ENCODE measurements around the gene SNAP91.
A peak's percentile ranks its signal among the peaks of the same experiment; 100 is the strongest.
"Not testable (repeated sequence)": the region's sequence is repeated elsewhere in the genome, so short reads cannot be mapped to it uniquely, and the experiment has no call there.

SNAP91 gene, protein sequence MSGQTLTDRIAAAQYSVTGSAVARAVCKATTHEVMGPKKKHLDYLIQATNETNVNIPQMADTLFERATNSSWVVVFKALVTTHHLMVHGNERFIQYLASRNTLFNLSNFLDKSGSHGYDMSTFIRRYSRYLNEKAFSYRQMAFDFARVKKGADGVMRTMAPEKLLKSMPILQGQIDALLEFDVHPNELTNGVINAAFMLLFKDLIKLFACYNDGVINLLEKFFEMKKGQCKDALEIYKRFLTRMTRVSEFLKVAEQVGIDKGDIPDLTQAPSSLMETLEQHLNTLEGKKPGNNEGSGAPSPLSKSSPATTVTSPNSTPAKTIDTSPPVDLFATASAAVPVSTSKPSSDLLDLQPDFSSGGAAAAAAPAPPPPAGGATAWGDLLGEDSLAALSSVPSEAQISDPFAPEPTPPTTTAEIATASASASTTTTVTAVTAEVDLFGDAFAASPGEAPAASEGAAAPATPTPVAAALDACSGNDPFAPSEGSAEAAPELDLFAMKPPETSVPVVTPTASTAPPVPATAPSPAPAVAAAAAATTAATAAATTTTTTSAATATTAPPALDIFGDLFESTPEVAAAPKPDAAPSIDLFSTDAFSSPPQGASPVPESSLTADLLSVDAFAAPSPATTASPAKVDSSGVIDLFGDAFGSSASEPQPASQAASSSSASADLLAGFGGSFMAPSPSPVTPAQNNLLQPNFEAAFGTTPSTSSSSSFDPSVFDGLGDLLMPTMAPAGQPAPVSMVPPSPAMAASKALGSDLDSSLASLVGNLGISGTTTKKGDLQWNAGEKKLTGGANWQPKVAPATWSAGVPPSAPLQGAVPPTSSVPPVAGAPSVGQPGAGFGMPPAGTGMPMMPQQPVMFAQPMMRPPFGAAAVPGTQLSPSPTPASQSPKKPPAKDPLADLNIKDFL

DNA sequence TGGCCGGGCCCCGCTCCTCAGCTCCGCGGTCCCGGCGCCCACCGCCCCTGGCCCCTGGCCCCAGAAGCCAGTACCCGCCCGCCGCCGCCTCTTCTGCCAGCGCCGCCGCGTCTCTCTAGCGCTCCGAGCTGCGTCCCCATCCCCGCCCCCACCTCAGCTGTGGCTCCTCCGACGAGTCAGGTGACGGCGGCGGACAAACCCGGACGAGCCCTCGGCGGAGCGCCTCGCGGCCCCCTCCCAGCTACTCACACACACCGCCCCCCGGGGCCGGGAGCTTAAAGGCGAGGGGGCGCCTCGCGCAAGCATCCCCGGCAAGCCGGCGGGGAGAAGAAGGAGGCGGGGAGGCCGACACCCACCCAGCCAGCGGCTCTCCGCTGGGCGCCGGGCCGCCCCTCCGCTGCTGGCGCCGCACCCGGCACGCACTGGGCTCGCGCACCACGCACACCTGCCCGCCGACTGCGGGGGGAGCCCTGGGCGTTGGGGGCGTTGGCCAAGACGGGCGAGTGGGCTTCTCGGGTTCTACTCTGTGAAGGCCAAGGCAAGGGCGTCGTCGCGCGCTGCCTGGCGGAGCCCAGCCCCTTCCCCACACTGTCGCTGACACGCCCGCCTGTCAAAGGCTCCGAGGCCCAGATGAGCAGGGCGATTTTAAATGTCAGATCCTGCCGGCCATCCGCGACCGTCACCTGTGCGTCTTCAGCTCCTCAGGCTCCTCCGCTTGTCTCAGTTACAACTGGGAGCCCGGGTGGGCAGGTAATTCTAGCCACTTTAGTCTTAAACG is at the start of gene SNAP91:
Gene SNAP91, minus strand, starts transcription at position 132 of the 778 bp plus-strand sequence. CDS start 1,174 bp downstream, outside the sequence.
- no peak for DNase-seq

- no peak for DNase-seq
These were observed 49.6 kb upstream of the SNAP91 start for GRCh38 chr6:83758533-83758932.

DNA sequence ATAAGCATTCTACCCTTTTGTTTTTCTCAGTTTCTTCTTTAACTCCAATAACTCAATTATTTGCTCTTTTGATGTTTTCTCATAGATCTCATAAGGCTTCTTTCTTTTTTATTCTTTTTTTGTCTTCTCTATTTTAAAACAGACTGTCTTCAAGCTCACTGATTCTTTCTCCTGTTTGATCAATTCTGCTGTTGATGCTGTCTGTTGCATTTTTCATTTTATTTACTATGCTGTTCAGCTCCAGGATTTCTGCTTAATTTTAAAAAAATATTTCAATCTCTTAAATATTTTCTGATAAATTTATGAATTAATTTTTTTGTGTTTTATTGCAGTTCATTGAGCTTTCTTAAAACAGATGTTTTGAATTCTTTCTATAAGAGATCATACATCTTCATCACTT is 48.1 kb upstream of the SNAP91 start:
- DNase-seq = no peak

GRCh38 chr6:83756565-83756964 is 47.7 kb upstream of the SNAP91 start:
- no peak for DNase-seq

DNA sequence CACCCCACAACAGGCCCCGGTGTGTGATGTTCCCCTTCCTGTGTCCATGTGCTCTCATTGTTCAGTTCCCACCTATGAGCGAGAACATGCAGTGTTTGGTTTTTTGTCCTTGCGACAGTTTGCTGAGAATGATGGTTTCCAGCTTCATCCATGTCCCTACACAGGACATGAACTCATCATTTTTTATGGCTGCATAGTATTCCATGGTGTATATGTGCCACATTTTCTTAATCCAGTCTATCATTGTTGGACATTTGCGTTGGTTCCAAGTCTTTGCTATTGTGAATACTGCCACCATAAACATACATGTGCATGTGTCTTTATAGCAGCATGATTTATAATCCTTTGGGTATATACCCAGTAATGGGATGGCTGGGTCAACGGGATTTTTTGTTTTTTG is 43.5 kb upstream of the SNAP91 start:
- not testable (repeated sequence) for DNase-seq

- no peak for DNase-seq
These were observed 32.2 kb upstream of the SNAP91 start for GRCh38 chr6:83741089-83741488.

DNA sequence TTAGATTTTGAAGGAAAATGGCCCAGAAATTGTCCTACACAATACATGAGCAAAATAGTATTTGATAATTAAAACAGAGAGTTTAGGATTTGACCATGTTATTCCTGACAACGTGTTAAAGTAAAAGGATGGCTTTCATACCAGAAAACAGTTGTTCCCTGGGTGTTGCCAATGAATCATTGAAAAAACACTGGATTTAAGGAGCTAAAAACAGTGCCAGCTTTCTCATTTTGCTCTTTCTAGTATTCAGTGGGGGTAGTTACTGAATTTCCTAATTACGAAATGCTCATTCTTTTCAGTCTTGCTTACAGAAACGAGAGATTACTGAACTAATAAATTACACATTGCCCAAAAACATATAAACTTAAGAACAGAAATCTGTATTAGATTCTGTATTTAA is 26.6 kb upstream of the SNAP91 start:
- no peak for DNase-seq

DNA sequence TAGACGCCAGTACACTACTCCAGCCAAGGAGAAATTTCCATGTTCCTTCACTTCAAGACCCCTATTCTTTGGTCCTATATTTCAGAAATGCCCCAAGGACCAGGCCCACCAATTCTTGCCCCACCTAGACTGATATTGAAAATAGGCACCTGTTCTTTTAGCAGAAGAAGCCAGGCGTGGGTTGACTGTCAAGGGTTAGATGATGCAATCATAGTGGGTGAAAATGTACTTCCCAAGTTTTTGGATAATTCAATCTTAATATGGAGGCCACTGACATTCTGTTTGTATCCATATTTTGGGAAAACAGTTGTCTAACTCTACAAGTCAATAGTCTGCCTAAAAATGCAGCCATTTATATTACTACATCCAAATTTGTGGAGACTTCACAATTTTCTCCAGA is 21.0 kb upstream of the SNAP91 start:
- no peak for DNase-seq

DNA sequence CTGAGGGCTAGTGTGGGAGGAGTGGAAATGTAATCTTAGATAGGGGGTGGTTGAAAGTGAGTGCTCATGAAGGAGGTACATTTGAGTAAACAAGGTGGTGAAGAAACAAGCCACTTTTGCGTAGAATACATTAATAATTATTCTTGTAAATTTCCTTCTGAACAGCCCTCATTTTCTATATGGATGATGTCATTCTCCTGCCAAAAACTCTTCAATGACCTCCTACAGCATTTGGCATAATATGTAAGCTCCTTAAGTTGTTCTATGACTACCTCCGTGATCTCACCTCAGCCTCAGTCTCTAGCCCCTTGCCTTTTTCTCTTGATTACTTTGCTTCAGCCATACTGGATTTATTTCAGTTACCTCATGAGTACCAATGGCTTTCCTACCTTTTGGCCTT is 14.0 kb upstream of the SNAP91 start:
- no peak for DNase-seq

- no peak for DNase-seq
These were observed 8.9 kb upstream of the SNAP91 start for GRCh38 chr6:83717809-83718208.

DNA sequence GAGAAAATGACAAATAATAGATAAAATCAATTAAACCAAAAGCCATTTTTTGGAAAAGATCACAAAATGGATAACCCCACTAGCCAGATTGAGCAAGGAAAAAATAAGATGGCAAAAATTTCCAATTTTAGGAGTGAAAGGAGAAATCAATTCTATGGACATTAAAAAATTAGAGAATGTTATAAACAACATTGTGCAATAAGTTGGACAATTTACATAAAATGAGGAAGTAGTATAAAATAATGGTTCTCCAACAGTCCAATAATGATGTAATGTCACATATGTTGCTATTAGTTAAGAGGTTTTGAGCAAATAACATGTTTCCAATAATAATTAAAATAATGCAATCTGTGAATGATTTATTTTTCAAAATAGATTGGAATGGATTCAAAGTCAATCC is 3.1 kb upstream of the SNAP91 start:
- DNase-seq = peak in 1 of 3 donors; percentile 1

- DNase-seq = no peak
These were observed 798 bp upstream of the SNAP91 start for GRCh38 chr6:83709748-83710050.

DNA sequence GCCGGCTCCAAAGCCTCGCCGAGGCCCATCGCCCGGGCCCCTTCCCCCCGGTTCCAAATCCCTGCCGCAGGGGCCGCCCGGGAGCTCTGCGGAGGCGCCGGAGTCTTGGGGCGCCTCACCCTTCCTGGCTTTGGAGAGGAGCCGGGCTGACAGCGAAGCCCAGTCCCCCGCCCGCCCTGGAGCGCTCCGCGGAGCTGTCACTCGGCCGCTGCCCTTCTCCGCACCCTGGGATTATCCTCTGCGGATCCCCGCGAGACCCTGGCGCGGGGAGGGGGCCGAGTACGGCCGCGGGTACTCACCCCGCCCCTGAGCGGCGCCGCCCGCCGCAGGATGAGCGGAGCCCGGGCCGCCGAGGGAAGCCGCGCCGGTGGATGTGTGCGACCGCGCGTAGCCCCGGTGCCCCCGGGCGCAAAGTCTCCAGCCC is 343 bp downstream of the SNAP91 start:
- no peak for DNase-seq

DNA sequence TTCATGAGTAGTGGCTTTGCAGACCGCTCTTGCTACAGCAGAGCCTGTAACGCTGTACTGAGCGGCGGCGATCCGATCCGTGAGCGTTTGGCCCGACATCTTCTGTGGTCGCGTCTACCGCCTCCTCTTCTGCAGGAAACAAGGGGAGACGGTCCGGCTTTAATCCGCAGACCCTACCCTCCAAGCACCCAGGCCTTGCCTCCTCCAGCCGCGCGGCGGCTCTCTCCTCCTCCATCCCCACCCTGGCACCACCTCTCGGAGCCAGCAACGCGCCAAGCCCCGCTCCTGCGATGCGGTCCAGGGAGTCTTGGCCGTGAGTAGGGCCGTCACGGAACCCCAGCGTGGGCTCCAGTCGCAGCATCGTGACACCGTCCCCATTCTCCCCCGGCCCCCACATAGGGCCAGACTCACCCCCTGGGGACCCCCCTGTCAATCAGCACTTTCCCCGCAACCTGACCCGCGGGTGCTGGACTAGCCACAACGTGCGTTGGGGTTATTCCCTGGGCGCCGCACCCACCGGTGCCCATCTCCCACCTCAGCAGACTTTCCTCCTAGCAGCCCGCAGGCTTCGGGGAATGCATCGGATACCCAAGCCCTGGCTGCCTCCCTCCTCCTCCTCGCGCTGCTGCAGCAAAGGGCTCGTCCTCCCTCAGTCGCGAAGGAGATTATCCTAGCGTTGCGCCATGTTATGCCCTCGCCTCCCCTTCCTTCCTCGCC is 914 bp downstream of the SNAP91 start:
- no peak for DNase-seq

- no peak for DNase-seq
These were observed 6.2 kb downstream of the SNAP91 start for GRCh38 chr6:83702749-83703148.

DNA sequence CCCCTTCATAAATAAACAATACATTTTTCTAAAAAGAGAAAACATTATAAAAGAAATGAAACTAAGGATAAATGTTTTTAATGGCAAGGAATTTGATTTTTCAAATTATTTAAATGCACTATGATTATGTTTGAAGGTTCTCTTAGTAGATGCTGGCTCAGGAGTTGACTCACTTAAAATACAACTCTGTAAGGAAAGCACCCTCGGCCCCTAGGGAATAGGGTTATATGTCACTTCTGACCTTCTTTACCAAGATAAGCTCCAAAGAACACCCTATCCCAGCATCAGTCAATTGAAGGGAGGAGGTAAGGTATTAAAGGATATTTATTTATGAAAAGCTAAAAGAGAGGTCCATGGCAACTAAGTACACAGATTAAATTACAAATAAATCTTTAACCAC is 6.8 kb downstream of the SNAP91 start:
- no peak for DNase-seq

- no peak for DNase-seq
These were observed 12.2 kb downstream of the SNAP91 start for GRCh38 chr6:83696674-83697073.

DNA sequence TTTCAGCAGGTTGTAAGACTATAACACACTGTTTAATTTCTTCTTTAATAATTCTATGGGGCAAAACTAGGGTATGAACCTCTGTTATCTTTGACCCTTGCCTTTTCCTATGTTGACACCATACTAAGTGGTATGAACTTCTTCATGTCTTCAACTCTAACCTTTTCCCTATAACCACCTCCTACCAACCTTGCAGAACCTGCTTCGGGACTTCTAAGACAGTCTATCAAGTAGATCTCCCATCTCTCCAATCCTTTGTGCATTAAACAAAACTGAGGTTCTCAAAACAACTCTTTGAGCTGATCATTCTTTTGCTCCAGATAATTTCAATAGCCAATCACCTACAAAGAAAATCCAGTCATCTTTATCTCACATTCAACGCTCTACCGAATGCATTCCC is 23.4 kb downstream of the SNAP91 start:
- no peak for DNase-seq

GRCh38 chr6:83677791-83678190 is 31.1 kb downstream of the SNAP91 start:
- DNase-seq = no peak

- DNase-seq = no peak
These were observed 70.9 kb downstream of the SNAP91 start for GRCh38 chr6:83637953-83638352.

DNA sequence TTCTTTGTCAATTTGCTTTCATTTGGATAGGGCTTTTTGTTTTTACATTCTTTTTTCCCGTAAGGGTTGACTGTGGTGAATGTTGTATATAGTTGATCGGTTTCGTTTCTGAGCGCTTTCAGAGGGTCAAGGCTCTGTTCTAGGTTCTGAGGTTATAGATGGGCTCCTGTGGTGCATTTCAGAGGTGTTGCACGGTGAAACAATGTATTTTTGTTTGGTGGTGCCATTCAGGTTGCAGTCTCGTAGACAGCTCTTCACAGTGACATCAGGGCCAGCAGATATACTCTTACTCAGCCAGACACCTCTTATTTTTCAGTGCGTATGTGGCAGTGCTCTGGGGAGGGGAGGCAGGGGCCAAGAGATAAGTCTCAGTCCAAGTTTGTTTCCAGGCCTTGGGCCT is 72.1 kb downstream of the SNAP91 start:
- no peak for DNase-seq

GRCh38 chr6:83633609-83634008 is 75.3 kb downstream of the SNAP91 start:
- DNase-seq = no peak

DNA sequence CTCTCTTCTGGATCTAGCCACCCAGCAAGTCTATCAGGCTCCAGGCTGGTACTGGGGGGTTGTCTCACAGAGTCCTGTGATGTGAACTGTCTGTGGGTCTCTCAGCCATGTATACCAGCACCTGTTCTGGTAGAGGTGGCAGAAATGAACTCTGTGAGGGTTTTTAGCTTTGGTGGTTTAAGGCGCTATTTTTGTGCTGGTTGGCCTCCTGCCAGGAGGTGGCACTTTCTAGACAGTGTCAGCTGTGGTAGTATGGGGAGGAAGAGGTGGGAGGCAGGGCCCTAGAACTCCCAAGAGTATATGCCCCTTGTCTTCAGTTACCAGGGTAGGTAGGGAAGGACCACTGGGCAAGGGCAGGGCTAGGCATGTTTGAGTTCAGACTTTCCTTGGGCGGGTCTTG is 75.8 kb downstream of the SNAP91 start:
- no peak for DNase-seq

All from suppressor macrophage treated with lipopolysaccharide for 1 hour (primary cell).